Tibial nerve (tissue), 4 donors: ENCODE data around the gene DENND2D. TPM values are rescaled to one million over a fixed set of nuclear protein-coding genes. Genes with fewer than 3 reads are reported as not detected.

Experiments
- DNase-seq, 2 donors: peaks; one replicate each; pipeline ENCODE4 v3.0.0-alpha.2; 2019; ENCODE audit warnings: low spot score in 2 of 2
- H3K27ac ChIP-seq, 4 donors: fragments of 200-600 bp; sonication (generic) in 3 of 4; one replicate each; pipeline ENCODE4 v1.5.1; 2017 to 2019; ENCODE audit warnings: mild to moderate bottlenecking in 1 of 4
- H3K27me3 ChIP-seq, 2 donors: fragments of 200-600 bp; sonication (generic) in 1 of 2; one replicate each; pipeline versions ENCODE4 v1.5.1 to v1.6.0; 2017 to 2019
- H3K36me3 ChIP-seq, 3 donors: fragments of 200-600 bp; sonication (generic); one replicate each; pipeline ENCODE4 v1.5.1; 2018 to 2019
- H3K4me1 ChIP-seq, 4 donors: fragments of 200-600 bp; sonication (generic) in 3 of 4; one replicate each; pipeline ENCODE4 v1.5.1; 2017 to 2019
- H3K4me3 ChIP-seq, 4 donors: fragments of 200-600 bp; sonication (generic) in 3 of 4; one replicate each; pipeline ENCODE4 v1.5.1; 2017 to 2019; ENCODE audit warnings: mild to moderate bottlenecking in 1 of 4, moderate library complexity in 1 of 4
- H3K9me3 ChIP-seq, 4 donors: fragments of 200-600 bp; sonication (generic) in 3 of 4; one replicate each; pipeline ENCODE4 v1.5.1; 2017 to 2019
- EP300 ChIP-seq, 2 donors: sonication (generic); formaldehyde crosslinking; IDR thresholded peaks; one replicate each; pipeline ENCODE4 v1.6.1; 2017; ENCODE audit warnings: antibody characterized with exemption in 2 of 2, mild to moderate bottlenecking in 1 of 2
- POLR2A ChIP-seq, 2 donors: fragments of 450-650 bp; IDR thresholded peaks; one replicate each; pipeline ENCODE4 v1.6.1; 2017; ENCODE audit warnings: antibody characterized with exemption in 2 of 2, mild to moderate bottlenecking in 2 of 2, moderate library complexity in 2 of 2
- WGBS, 2 donors: methylation state at CpG; one replicate each; pipeline ENCODE4 v1.1.5; 2018; 5-methylcytosine and 5-hydroxymethylcytosine counted together
- total RNA-seq, 4 donors: library from RNA; depleted of rRNA; stranded (reverse); fragments of >200 nt; gene quantifications; one replicate each; pipeline ENCODE4 v1.1.0, GENCODE V29; 2016
- TF ChIP-seq, protein P1 (sequence below), 5 experiments: fragments of 200-600 bp in 3 of 5; fragments of 450-650 bp in 2 of 5; sonication (generic) in 3 of 5; IDR thresholded peaks; one replicate each; pipeline ENCODE4 v1.5.1; 2016 to 2019; ENCODE audit warnings: antibody characterized with exemption in 5 of 5, mild to moderate bottlenecking in 3 of 5, moderate library complexity in 2 of 5

The DENND2D gene
- total RNA-seq, 4 donors from 2014 or later = 4.8 to 21.6 (median 8.2) TPM

DNA sequence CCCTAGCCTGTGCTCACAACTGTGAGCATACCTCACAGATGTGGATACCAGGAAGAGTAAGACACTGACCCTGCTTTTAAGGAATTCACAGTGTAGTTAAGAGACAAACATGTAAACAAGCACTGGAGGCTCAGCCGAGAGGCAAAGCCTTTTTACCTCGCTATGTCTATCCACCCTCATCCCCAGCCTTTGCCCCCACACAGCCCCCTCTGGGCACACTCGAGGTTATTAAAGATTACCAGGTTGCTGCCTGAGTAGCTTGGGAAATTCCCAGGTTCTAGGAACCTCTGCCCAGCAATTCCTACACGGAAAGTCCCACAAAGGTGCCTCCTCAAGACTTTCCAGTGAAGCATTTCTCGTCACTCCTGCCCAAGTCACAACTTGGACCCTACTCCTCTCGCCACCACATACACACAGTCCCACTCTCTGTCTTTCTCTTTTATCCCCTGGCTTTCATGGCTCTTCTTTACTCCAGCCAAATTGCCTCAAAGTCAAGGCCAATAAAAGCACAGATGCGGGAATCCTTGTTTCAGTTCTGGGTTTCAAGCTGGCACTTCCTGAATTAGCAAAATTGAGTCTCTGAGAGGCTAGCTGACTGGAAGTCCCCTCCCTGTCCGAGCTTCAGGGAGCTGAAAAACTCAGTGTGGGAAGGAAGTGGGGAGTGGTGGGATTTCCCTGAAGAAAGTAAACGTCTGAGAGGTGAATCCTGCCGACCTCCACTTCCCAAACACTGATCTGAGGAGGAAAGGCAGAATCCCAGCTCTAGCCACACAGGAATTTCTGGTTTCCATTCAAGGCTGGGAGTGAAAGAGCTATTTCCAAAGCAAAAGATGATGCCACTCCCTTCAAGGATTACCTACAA is 7.6 kb downstream of the DENND2D start:
- no peak overlapping the region for H3K4me3 ChIP-seq
- H3K9me3 ChIP-seq = no peaks in the 10 kb centered on the region
- H3K27ac ChIP-seq = peak overlapping the region in 3 of 4 donors; percentile 63 to 71 (median 66)
- TF ChIP-seq EP300 (IDR thresholded peaks at IDR 0.05) = peak in 1 of 2 donors; percentile 24
- TF ChIP-seq, protein P1, sequence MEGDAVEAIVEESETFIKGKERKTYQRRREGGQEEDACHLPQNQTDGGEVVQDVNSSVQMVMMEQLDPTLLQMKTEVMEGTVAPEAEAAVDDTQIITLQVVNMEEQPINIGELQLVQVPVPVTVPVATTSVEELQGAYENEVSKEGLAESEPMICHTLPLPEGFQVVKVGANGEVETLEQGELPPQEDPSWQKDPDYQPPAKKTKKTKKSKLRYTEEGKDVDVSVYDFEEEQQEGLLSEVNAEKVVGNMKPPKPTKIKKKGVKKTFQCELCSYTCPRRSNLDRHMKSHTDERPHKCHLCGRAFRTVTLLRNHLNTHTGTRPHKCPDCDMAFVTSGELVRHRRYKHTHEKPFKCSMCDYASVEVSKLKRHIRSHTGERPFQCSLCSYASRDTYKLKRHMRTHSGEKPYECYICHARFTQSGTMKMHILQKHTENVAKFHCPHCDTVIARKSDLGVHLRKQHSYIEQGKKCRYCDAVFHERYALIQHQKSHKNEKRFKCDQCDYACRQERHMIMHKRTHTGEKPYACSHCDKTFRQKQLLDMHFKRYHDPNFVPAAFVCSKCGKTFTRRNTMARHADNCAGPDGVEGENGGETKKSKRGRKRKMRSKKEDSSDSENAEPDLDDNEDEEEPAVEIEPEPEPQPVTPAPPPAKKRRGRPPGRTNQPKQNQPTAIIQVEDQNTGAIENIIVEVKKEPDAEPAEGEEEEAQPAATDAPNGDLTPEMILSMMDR (IDR thresholded peaks at IDR 0.05) = no peak
- H3K27me3 ChIP-seq = no peaks in the 10 kb centered on the region
- peaks cover 0 to 49% (median 26%) of the 10 kb centered on the region in 4 donors for H3K4me1 ChIP-seq
- no peak for DNase-seq
- peaks cover 0 to 18% (median 0%) of the 10 kb centered on the region in 3 donors for H3K36me3 ChIP-seq
- 40 to 44% methylated on average over 10 of the region's 10 CpGs for WGBS, 2 donors

DNA sequence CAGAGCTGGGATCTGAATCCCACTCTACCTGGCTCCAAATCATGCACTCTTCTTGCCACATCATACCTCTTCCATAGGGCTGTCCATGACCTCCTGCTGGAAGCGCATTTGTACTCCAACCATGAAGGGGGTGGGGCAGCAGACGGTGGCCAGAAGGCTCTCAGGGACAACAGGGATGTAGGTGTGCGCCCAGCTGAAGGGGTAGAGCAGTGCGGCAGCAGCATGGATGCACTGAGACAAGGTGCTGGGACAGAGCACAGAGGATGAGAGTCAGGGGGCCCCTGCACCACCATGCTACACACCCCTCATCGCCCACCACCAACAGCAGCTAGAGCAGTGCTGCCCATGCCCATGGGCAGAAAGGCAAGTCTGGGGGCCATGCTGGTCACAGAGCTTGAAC is 8.4 kb downstream of the DENND2D start:
- H3K27me3 ChIP-seq = no peaks in the 10 kb centered on the region
- 90 to 94% methylated on average over 5 of the region's 5 CpGs for WGBS, 2 donors
- H3K9me3 ChIP-seq = no peaks in the 10 kb centered on the region
- no peak overlapping the region for H3K4me3 ChIP-seq
- H3K27ac ChIP-seq = peak overlapping the region in 3 of 4 donors; percentile 46 to 71 (median 66)
- no peak for TF ChIP-seq POLR2A (IDR thresholded peaks at IDR 0.05)
- TF ChIP-seq, protein P1 (IDR thresholded peaks at IDR 0.05) = no peak
- no peak for TF ChIP-seq EP300 (IDR thresholded peaks at IDR 0.05)
- H3K4me1 ChIP-seq = peaks cover 0 to 49% (median 26%) of the 10 kb centered on the region in 4 donors
- no peak for DNase-seq
- peaks cover 0 to 26% (median 0%) of the 10 kb centered on the region in 3 donors for H3K36me3 ChIP-seq

DNA sequence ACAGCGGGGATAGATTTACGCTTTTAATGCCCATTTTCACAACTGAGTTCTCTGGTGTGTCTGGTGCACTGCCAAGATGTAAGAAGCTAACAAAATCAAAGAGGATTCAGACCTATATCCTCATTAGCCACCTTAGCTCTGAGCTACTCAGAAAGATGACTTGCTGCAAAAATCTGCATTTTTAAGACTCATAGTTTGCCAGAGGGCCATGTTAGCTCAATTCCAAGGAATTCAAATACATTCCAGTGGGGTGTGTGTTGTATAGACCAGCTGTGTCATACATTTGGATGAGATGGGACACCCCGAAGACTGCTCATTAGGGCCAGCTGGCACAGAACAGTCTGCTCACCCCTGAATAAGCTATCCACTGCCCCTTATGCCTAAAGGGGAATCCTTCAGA is 8.9 kb downstream of the DENND2D start:
- peaks cover 0 to 49% (median 26%) of the 10 kb centered on the region in 4 donors for H3K4me1 ChIP-seq
- 59 to 64% methylated on average over 3 of the region's 3 CpGs for WGBS, 2 donors
- H3K27ac ChIP-seq = peak overlapping the region in 3 of 4 donors; percentile 34 to 71 (median 46)
- TF ChIP-seq POLR2A (IDR thresholded peaks at IDR 0.05) = no peak
- TF ChIP-seq, protein P1 (IDR thresholded peaks at IDR 0.05) = no peak
- no peak for TF ChIP-seq EP300 (IDR thresholded peaks at IDR 0.05)
- no peak for DNase-seq
- no peaks in the 10 kb centered on the region for H3K9me3 ChIP-seq
- no peaks in the 10 kb centered on the region for H3K27me3 ChIP-seq
- no peak overlapping the region for H3K4me3 ChIP-seq
- peaks cover 0 to 32% (median 0%) of the 10 kb centered on the region in 3 donors for H3K36me3 ChIP-seq

DNA sequence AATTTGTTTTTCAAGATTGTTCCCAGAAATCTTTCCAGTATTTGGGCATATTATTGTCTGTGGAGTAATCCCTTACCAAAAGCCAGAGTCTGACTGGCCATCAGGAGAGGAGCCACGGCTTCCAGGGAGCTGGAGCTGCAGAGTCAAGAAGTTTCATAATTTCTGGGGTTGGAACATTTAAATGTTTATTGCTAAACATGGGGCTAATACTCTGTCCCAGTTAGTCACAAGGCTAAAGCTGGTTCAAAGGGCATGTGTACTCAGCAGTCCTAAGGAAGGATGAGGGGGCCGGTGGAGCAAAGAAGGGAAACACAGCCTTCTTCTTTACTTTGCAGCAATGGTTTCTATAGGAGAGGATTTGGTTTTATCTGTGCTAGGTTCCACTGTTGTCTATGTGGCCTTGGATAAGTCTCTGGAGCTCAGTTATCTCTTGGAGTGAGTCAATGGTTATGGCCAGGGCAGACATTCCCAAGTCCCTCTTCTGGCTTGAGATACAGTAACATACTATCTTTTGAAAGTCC is 9.5 kb downstream of the DENND2D start:
- peaks cover 0 to 49% (median 26%) of the 10 kb centered on the region in 4 donors for H3K4me1 ChIP-seq
- DNase-seq = peak in 1 of 2 donors; percentile 41
- WGBS, 2 donors = 75 to 80% methylated on average over 2 of the region's 2 CpGs
- peaks cover 0 to 37% (median 0%) of the 10 kb centered on the region in 3 donors for H3K36me3 ChIP-seq
- peak overlapping the region in 3 of 4 donors; percentile 34 to 71 (median 46) for H3K27ac ChIP-seq
- H3K9me3 ChIP-seq = no peaks in the 10 kb centered on the region
- H3K4me3 ChIP-seq = no peak overlapping the region
- H3K27me3 ChIP-seq = no peaks in the 10 kb centered on the region
- TF ChIP-seq EP300 (IDR thresholded peaks at IDR 0.05) (peak in 1 of 2 donors; percentile 73), POLR2A (IDR thresholded peaks at IDR 0.05) (no peak)
- TF ChIP-seq, protein P1 (IDR thresholded peaks at IDR 0.05) = no peak

DNA sequence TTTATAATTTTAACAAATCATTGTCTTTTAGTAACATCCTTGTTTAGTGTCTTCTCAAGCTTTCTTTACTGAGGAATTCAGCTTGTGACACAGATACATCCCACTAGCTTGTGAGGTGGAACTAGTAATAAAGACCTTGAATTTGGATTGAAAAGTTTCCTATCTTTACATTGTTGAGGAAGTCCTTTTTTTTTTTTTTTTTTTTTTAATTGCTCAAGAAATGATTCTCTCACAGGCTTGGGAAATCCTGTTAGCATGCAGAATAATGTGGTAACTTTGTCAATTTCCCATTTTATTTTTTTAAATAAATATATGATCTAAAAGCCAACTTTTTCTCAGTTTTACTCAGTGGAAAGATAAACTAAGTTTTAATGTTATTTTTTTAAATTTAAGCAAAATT is 15.8 kb downstream of the DENND2D start:
- TF ChIP-seq EP300 (IDR thresholded peaks at IDR 0.05) = no peak
- TF ChIP-seq POLR2A (IDR thresholded peaks at IDR 0.05) = no peak
- TF ChIP-seq, protein P1 (IDR thresholded peaks at IDR 0.05) = no peak
- DNase-seq = no peak
- H3K27me3 ChIP-seq = no peaks in the 10 kb centered on the region
- no peaks in the 10 kb centered on the region for H3K9me3 ChIP-seq
- H3K36me3 ChIP-seq = peaks cover 0 to 76% (median 6%) of the 10 kb centered on the region in 3 donors
- H3K4me3 ChIP-seq = no peak overlapping the region
- no peak overlapping the region for H3K27ac ChIP-seq
- H3K4me1 ChIP-seq = no peaks in the 10 kb centered on the region
